Right renal cortex interstitium (tissue), 3 donors: ENCODE results near the gene C3orf52. TPM values are rescaled to one million over a fixed set of nuclear protein-coding genes. Genes with fewer than 3 reads are reported as not detected.

Source experiments
- DNase-seq, 3 donors: peaks; one replicate each; pipeline ENCODE4 v3.0.0-alpha.2; 2013; ENCODE audit warnings: low read depth in 3 of 3, low spot score in 2 of 3
- polyA plus RNA-seq, 3 donors: library from polyadenylated mRNA; unstranded; fragments of 120-200 nt; gene quantifications; one replicate each; pipeline ENCODE4 v1.2.1, GENCODE V29; 2013; ENCODE audit not compliant: insufficient read length in 3 of 3

C3orf52 gene
- polyA plus RNA-seq, 3 donors, result 4.9 to 5.9 (median 5.5) TPM

- DNase-seq, result no peak
Measured at GRCh38 chr3:112116748-112117186, 30.6 kb downstream of the C3orf52 start.

DNA sequence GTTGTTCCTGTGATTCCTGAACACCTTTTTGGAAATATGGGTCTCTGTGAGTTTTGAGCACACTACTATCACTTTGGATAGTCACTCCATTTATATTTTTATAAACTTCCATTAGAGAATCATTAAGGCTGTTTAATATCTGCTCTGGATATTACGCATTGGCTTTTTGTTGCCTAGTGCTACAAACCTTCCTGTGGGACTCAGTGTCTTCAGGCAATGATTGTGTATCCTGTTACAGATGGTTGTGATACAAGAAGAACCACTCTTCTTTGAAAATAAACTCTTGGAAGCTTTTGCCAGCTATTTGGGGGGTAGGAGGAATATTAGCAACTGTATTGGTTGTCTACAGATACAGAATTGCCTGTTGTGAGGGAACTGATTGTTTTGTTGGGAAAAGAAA, 31.2 kb downstream of the C3orf52 start:
- DNase-seq, result no peak

DNA sequence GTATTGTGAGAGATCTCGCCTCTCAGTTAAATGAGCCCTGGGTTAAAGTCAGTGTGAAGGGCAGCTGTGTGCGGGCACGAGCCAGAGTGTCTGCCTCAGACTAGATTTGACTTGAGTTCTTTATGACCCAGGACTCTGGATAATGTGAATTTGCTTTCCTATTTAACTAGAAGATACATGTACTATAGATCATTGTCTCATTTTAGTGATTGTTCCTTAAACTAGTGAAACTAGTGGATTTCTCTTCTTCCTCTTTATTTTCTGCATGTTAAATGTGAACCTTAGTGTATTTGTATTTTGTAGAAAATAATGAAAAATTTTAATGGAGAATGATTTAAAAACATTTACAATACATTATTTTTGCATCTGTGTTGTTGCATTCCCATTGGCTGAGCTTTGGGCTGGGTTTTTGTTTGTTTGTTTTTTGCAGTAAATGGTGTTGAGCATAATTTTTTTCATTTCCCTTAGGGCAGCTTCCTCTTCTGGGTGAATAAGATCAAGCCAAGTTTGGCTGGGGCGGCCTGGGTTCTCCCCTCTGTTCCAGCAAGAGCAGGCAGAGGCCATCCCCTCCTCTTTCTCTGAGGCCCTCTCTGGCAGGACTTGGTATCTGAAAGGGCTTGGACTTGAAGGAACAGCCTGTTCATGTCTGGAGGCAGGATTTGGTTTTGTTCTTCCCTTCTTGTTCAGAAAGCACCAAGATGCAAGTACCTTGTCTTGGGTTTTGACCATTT, 31.8 kb downstream of the C3orf52 start:
- no peak for DNase-seq

- no peak for DNase-seq
Measured at GRCh38 chr3:112119962-112120836, 34.0 kb downstream of the C3orf52 start.

DNA sequence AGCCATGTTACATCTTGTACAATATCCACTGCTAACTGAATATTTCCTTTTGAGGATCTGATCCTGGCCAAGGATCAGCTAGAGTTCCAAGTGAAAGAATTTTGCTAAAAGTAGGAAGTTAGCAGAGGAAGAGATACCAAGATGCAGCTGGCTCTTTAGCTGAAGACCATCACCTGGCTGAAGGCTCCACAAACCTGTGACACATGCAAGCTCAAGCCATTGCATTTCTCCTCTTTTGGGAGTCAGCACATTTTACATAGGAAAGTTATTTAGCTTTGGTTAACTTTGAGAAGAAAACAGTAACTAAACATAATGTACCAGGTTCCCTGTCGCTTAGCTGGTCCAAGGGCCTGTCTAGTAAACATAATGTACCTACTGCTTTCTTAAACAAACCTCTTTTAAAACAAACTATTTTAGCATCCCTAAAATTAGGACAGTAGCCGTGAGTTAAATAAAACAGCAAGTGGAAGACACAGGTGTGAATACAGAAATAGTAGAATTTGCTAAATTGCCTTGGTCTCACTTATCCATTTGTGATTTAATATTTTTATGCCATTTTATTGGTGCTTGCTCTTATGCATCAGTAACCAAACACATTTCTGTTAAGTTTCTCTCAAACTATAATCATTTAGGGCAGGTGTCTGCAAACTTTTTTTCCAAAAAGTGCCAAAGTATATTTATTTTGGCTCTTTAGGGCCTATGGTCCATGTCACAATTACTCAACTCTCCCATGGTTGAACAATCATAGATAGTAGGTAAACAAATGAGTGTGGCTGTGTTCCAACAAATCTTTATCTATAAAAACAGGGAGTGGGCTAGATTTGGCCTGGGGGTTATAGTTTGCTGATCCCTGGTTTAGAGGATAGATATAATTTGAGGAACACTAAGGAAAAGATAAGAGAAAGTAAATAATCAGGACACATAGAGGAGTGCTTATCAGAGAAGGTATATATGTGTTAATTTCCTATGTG, 35.7 kb downstream of the C3orf52 start:
- DNase-seq, result no peak

GRCh38 chr3:112122870-112123269, 36.7 kb downstream of the C3orf52 start:
- DNase-seq, result no peak

DNA sequence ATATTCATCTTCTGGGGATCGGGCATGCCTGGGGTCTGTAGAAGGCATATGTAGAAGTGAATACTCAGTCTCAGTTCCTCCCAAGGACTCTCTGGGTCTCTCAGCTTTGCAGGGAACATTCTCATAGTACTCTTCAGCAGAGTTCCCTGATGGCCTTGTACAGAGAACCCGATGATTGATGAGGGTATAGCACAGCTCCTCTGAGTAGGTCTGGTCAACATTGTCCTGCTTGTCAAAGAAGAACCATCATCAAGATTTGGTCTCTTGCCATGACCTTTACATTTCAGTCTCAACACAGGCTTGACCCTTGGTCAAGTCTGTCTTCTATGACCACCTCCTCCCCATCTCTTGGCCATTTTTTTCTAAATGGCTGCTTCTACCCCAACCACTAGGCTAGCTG, 37.4 kb downstream of the C3orf52 start:
- no peak for DNase-seq

GRCh38 chr3:112124907-112125607, 38.9 kb downstream of the C3orf52 start:
- DNase-seq, result no peak

GRCh38 chr3:112126511-112126911, 40.3 kb downstream of the C3orf52 start:
- no peak for DNase-seq

- DNase-seq, result no peak
Measured at GRCh38 chr3:112127522-112128494, 41.6 kb downstream of the C3orf52 start.

- DNase-seq, result no peak
Measured at GRCh38 chr3:112128843-112129727, 42.9 kb downstream of the C3orf52 start.

DNA sequence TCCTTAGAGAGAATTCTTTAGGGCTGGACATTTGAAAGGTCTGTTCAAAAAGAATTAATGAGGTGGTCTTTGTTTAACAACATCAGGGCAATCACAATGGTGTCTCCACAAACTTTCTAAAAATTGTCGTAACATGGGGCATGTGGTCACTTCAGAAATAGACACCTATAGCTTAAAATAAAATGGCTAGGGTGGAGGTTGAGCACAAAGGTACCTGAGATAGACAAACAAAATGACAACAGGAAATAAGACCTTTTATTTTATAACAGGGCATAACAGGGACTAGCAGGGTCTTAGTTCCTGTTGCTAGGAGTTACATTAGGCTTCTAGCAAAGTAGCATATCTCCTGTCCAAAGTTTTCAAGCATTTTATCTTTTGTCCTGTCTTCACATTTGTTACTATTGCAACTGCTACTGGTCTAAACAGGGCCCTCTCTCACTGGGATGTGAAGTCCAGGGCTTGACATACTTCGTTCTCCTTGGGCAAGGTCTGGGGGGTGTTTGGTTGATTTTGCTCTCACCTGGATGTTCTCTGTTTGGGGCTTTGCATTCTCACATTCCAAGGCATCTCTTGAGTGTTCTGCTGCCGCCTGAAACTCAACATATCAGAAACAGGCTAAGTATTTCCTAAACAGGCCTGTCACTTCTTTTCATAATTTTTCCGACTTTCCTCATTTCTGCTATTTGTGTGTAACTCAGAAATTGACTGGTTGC, 43.9 kb downstream of the C3orf52 start:
- DNase-seq, result no peak

DNA sequence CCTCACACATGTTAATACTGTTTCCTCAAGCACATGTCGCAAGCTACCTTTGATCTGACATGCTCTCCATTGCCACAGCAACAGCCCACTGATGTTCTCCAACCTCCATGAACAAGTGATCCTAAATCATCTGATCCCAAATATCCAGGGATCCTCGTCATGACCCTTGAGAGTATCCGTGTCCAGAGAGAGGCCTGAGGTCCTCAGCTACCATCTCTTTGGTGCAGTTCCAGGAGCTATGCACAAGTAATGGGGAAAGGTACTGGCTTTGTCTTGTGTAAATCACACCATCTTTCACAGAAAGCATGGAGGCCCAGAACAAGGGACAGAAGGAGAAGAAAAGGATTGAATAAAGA, 44.4 kb downstream of the C3orf52 start:
- no peak for DNase-seq

- DNase-seq, result no peak
Measured at GRCh38 chr3:112131111-112131510, 44.9 kb downstream of the C3orf52 start.

DNA sequence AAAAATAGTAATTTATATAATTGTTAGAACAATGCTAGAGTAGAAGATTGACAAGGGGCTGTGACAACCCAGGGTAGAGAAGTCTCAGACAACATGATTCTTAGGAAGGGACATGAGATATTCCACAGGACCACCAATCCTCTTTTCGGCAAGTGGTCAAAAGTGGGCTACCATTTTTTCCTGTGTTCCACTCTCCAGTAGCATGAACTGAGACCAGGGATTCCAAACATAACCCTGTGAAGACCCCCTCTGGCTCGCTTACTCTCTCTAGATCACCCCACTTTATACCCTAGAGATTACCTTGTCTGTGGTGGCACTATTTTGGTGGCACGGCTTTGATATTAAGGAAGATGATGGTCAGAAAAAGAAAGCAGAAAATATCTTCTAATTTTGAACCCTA, 45.9 kb downstream of the C3orf52 start:
- DNase-seq, result no peak

- DNase-seq, result no peak
Measured at GRCh38 chr3:112132554-112132953, 46.4 kb downstream of the C3orf52 start.

DNA sequence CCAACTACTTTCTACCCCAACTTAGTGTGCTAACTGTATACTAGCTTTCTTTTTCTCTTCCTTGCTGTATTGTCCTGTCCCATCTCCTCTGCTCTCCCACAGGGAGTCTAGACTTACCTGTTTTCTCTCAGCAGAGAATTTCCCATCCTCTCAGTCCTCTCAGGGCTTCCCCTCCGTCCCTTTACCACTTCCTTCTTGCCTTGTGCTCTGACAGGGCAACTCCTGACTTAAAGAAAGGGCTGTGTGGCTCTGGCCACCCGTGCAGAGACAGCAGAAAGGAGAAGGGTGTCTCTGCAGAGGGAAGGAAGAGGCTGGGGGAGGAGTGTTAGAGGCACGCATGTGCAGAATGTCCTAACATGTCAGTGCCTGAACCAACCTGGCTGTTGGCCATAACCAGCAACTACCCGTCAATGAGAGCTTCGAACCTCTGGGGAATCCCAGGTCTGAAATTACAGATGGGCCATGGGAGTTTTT, 46.8 kb downstream of the C3orf52 start, which contains the start of gene GCSAM:
Gene GCSAM (minus strand): TSS at position 274 of the 474 bp plus-strand sequence. CDS start 128 bp downstream, at position 146.
- DNase-seq, result no peak
